Measurements from ENCODE around the gene RBBP7. TPM values are rescaled to one million over a fixed set of nuclear protein-coding genes. Genes with fewer than 3 reads are reported as not detected.

Gene RBBP7
- total RNA-seq, 1 donor from 2014 or later: 202 TPM

- Mint-ChIP-seq H3K9me3 (no peaks in the 10 kb centered on the region), H3K27ac (peak overlapping the region; percentile 37), H3K4me1 (ENCODE audit: unreplicated experiment) (peaks cover 23% of the 10 kb centered on the region), H3K36me3 (peaks cover 5% of the 10 kb centered on the region), H3K27me3 (peaks cover 10% of the 10 kb centered on the region), H3K4me3 (no peak overlapping the region)
- DNase-seq (ENCODE audit: extremely low spot score, unreplicated experiment): no peak
- TF ChIP-seq CTCF (conservative IDR thresholded peaks at IDR 0.05): no peak
Observed at GRCh38 chrX:16873106-16873505, 2.9 kb upstream of the RBBP7 start.

- DNase-seq (ENCODE audit: extremely low spot score, unreplicated experiment): no peak
- peak; percentile 12 for TF ChIP-seq CTCF (conservative IDR thresholded peaks at IDR 0.05)
- H3K36me3 Mint-ChIP-seq: peaks cover 18% of the 10 kb centered on the region
- H3K9me3 Mint-ChIP-seq: no peaks in the 10 kb centered on the region
- peak overlapping the region; percentile 90 for H3K4me3 Mint-ChIP-seq
- peaks cover 39% of the 10 kb centered on the region for H3K4me1 Mint-ChIP-seq (ENCODE audit: unreplicated experiment)
- H3K27ac Mint-ChIP-seq: peak overlapping the region; percentile 99
- peaks cover 3% of the 10 kb centered on the region for H3K27me3 Mint-ChIP-seq
Observed at GRCh38 chrX:16870862-16871815, 977 bp upstream of the RBBP7 start.

- H3K4me3 Mint-ChIP-seq: peak overlapping the region; percentile 99
- TF ChIP-seq CTCF (conservative IDR thresholded peaks at IDR 0.05): no peak
- no peaks in the 10 kb centered on the region for H3K9me3 Mint-ChIP-seq
- H3K27me3 Mint-ChIP-seq: no peaks in the 10 kb centered on the region
- H3K27ac Mint-ChIP-seq: peak overlapping the region; percentile 99
- peaks cover 24% of the 10 kb centered on the region for H3K36me3 Mint-ChIP-seq
- DNase-seq (ENCODE audit: extremely low spot score, unreplicated experiment): peak; percentile 82
- peaks cover 39% of the 10 kb centered on the region for H3K4me1 Mint-ChIP-seq (ENCODE audit: unreplicated experiment)
Observed at GRCh38 chrX:16869393-16870094, 618 bp downstream of the RBBP7 start.

GRCh38 chrX:16868920-16869319, 1.2 kb downstream of the RBBP7 start:
- Mint-ChIP-seq H3K27ac (peak overlapping the region; percentile 91), H3K9me3 (no peaks in the 10 kb centered on the region), H3K4me1 (ENCODE audit: unreplicated experiment) (peaks cover 39% of the 10 kb centered on the region), H3K27me3 (no peaks in the 10 kb centered on the region), H3K4me3 (peak overlapping the region; percentile 93), H3K36me3 (peaks cover 24% of the 10 kb centered on the region)
- DNase-seq (ENCODE audit: extremely low spot score, unreplicated experiment): no peak
- no peak for TF ChIP-seq CTCF (conservative IDR thresholded peaks at IDR 0.05)

DNA sequence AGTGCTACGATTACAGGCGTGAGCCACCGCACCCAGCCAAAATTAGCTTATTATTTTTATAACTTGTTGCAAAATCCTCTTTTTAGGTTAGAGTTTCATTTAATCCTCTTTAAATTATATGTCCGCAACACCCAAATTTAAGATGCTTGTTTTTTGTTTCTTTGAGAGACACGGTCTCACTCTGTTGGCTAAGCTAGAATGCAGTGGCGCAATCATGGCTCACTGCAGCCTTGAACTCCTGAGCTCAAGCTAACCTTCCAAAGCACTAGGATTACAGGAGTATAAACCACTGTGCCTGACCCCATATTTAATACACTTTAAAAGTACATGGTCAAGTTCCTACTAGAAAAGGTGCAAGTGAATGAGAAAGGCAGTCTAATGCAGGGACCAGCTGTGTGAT, 2.2 kb downstream of the RBBP7 start:
- Mint-ChIP-seq H3K27ac (peak overlapping the region; percentile 91), H3K4me3 (peak overlapping the region; percentile 93), H3K27me3 (no peaks in the 10 kb centered on the region), H3K36me3 (peaks cover 28% of the 10 kb centered on the region), H3K9me3 (no peaks in the 10 kb centered on the region), H3K4me1 (ENCODE audit: unreplicated experiment) (peaks cover 39% of the 10 kb centered on the region)
- DNase-seq (ENCODE audit: extremely low spot score, unreplicated experiment): no peak
- TF ChIP-seq CTCF (conservative IDR thresholded peaks at IDR 0.05): no peak
